PC-9 (cell line): ENCODE measurements around the gene ESPNL. TPM values are rescaled to one million over a fixed set of nuclear protein-coding genes. Genes with fewer than 3 reads are reported as not detected.

ENCODE experiments used
- BruUV-seq: library from RNA; stranded (reverse); fragments of 400-500 nt; replicated peaks from 2 replicates; lab custom pipeline; 2021; lab: Mats Ljungman, UMichigan
- CTCF ChIA-PET: fragments of 300-600 bp; sonication (Branson Sonifier 250); formaldehyde crosslinking; loops from one replicate; lab custom pipeline; 2022; ENCODE audit warnings: antibody characterized with exemption; lab: Charles Lee
- POLR2A ChIA-PET: fragments of 300-600 bp; sonication (Branson Sonifier 250); formaldehyde crosslinking; loops from one replicate; lab custom pipeline; 2022; ENCODE audit warnings: antibody characterized with exemption; ENCODE audit not compliant: unreplicated experiment; lab: Charles Lee
- DNase-seq, 2 experiments: peaks; one replicate each; pipeline versions ENCODE4 v3.0.0 to v3.0.0-alpha.2; 2015 to 2022; ENCODE audit warnings: mixed read lengths in 1 of 2
- H2AFZ ChIP-seq: fragments of 200-600 bp; sonication (generic); 2 replicates; pipeline ENCODE4 v1.8.1; 2017; ENCODE audit warnings: antibody characterized with exemption
- H3F3A ChIP-seq: fragments of 200-600 bp; sonication (generic); 2 replicates; pipeline ENCODE4 v1.8.1; 2017; ENCODE audit warnings: antibody characterized with exemption, mild to moderate bottlenecking, low read depth; ENCODE audit not compliant: insufficient read depth
- H3K27ac ChIP-seq: fragments of 200-600 bp; sonication (generic); 2 replicates; pipeline ENCODE4 v1.6.1; 2016; ENCODE audit warnings: mixed run types
- H3K27me3 ChIP-seq: fragments of 200-600 bp; sonication (generic); 2 replicates; pipeline ENCODE4 v1.6.1; 2016; ENCODE audit warnings: low read depth, mixed run types; ENCODE audit not compliant: insufficient read depth
- H3K36me3 ChIP-seq: fragments of 200-600 bp; sonication (generic); 2 replicates; pipeline ENCODE4 v1.6.1; 2016; ENCODE audit warnings: low read depth, mixed run types
- H3K4me1 ChIP-seq: fragments of 200-600 bp; sonication (generic); replicated peaks from 2 replicates; pipeline ENCODE4 v1.6.1; 2016; ENCODE audit warnings: mixed run types; ENCODE audit not compliant: insufficient read depth
- H3K4me2 ChIP-seq: fragments of 200-600 bp; sonication (generic); 2 replicates; pipeline ENCODE4 v1.6.1; 2017; ENCODE audit warnings: mixed run types
- H3K4me3 ChIP-seq: fragments of 200-600 bp; sonication (generic); 2 replicates; pipeline ENCODE4 v1.6.1; 2016; ENCODE audit warnings: mixed run types
- H3K79me2 ChIP-seq: fragments of 200-600 bp; sonication (generic); 2 replicates; pipeline ENCODE4 v1.6.1; 2017; ENCODE audit warnings: low read depth, mixed run types
- H3K9me2 ChIP-seq: fragments of 200-600 bp; sonication (generic); 2 replicates; pipeline ENCODE4 v1.8.1; 2017; ENCODE audit warnings: mild to moderate bottlenecking; ENCODE audit not compliant: insufficient read depth
- H3K9me3 ChIP-seq: fragments of 200-600 bp; sonication (generic); 2 replicates; pipeline ENCODE4 v1.8.1; 2016; ENCODE audit warnings: low read depth; ENCODE audit not compliant: insufficient read depth
- H4K20me1 ChIP-seq: fragments of 200-600 bp; sonication (generic); 2 replicates; pipeline ENCODE4 v1.8.1; 2017; ENCODE audit not compliant: insufficient read depth
- EZH2 ChIP-seq: fragments of 200-600 bp; sonication (generic); IDR thresholded peaks from 2 replicates; pipeline ENCODE4 v1.8.0; 2017; ENCODE audit warnings: antibody characterized with exemption, low read depth
- intact Hi-C: fragments of 100-400 bp; cut with micrococcal nuclease; formaldehyde crosslinking; loops from one replicate; pipeline ENCODE4 v1.10.0; 2022; ENCODE audit not compliant: unreplicated experiment
- total RNA-seq: library from RNA; stranded (reverse); gene quantifications from 2 replicates; pipeline ENCODE4 v1.2.3, GENCODE V29; 2021
- TF ChIP-seq, protein P1 (sequence below): fragments of 200-600 bp; sonication (generic); conservative IDR thresholded peaks from 2 replicates; pipeline ENCODE4 v1.6.1; 2017; ENCODE audit warnings: mixed run types, antibody characterized with exemption, mild to moderate bottlenecking, moderate library complexity

Gene ESPNL
- total RNA-seq, 1 experiment from 2014 or later: 1.1 TPM

DNA sequence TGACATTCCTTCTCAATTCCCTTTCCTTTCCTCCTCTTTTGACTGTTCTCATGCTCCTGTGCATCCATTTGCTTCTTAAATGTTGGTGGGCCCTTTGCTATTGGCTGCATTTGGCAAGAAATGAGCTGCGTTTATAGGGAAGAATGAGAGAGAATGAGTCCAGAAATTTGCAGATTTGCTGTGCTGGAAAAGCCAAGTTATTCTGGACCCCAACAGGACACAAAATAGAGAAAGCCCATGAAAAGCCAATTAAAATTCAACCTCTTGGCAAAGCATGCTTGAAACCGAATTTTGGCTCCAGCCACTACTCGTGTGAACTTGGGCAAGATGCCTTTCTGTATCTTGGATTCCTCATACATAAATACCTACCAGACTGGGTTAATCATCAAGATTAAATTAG lies 40.6 kb upstream of the ESPNL start:
- TF ChIP-seq EZH2: no peak
- TF ChIP-seq, protein P1, sequence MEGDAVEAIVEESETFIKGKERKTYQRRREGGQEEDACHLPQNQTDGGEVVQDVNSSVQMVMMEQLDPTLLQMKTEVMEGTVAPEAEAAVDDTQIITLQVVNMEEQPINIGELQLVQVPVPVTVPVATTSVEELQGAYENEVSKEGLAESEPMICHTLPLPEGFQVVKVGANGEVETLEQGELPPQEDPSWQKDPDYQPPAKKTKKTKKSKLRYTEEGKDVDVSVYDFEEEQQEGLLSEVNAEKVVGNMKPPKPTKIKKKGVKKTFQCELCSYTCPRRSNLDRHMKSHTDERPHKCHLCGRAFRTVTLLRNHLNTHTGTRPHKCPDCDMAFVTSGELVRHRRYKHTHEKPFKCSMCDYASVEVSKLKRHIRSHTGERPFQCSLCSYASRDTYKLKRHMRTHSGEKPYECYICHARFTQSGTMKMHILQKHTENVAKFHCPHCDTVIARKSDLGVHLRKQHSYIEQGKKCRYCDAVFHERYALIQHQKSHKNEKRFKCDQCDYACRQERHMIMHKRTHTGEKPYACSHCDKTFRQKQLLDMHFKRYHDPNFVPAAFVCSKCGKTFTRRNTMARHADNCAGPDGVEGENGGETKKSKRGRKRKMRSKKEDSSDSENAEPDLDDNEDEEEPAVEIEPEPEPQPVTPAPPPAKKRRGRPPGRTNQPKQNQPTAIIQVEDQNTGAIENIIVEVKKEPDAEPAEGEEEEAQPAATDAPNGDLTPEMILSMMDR: no peak
- Histone ChIP-seq H3F3A (peaks cover 46% of the 10 kb centered on the region; the same call in 1 of the 2 replicates), H3K4me3 (peak overlapping the region; percentile 98), H2AFZ (peak overlapping the region; percentile 98; the same call in 1 of the 2 replicates), H3K27me3 (no peaks in the 10 kb centered on the region), H3K27ac (no peak overlapping the region), H3K36me3 (no peaks in the 10 kb centered on the region), H3K9me3 (no peaks in the 10 kb centered on the region), H3K4me1 (peaks cover 17% of the 10 kb centered on the region), H3K4me2 (peak overlapping the region; percentile 92), H3K79me2 (peaks cover 28% of the 10 kb centered on the region), H3K9me2 (peaks cover 4% of the 10 kb centered on the region; the same call in 1 of the 2 replicates), H4K20me1 (no peaks in the 10 kb centered on the region)
- DNase-seq: no peak
- ChIA-PET POLR2A (no interaction called here), CTCF (no interaction called here)
- BruUV-seq: TSS peak; percentile 72
- intact Hi-C loops: no loop called here

DNA sequence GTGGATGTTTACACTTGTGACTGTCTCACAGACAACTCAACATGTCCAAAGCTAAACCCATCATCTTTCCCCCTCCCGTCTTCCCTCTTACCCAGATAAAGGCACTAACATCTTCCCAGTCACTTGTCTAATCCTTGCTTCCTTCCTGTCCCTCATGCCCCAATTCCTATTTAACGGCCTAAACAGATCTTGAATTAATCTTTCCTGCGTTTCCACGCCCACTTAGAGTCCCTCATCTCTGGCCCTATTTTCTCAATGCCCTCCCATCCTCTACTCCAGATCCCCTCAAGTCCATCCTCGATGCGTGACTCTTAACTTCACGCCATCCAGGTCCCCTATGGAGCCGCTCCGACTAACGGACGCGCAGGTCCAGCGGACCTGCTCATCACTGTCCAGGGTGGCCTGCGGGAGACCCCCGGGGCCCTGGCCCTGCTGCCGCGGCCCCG lies 40.0 kb upstream of the ESPNL start:
- ChIA-PET CTCF (interaction anchor here (0.5 to 1.0 kb wide), 2 partner anchors 38 to 364 kb away, joined by 3 to 10 read pairs; no protein-coding TSS in a partner anchor), POLR2A (interaction anchor here (0.5 to 0.7 kb wide), 2 partner anchors 129 to 187 kb away, joined by 5 read pairs; no protein-coding TSS in a partner anchor)
- H3F3A ChIP-seq: peaks cover 46% of the 10 kb centered on the region; the same call in 1 of the 2 replicates
- peak overlapping the region; percentile 98 for H3K4me3 ChIP-seq
- peaks cover 4% of the 10 kb centered on the region; the same call in 1 of the 2 replicates for H3K9me2 ChIP-seq
- TF ChIP-seq, protein P1: no peak; the same call in 1 of the 2 replicates
- TF ChIP-seq EZH2: no peak
- H3K79me2 ChIP-seq: peaks cover 28% of the 10 kb centered on the region
- peaks cover 17% of the 10 kb centered on the region for H3K4me1 ChIP-seq
- BruUV-seq: no TSS peak
- no peaks in the 10 kb centered on the region for H3K27me3 ChIP-seq
- H2AFZ ChIP-seq: peak overlapping the region; percentile 98
- H4K20me1 ChIP-seq: no peaks in the 10 kb centered on the region
- no peak for DNase-seq
- H3K36me3 ChIP-seq: peaks cover 4% of the 10 kb centered on the region; the same call in 1 of the 2 replicates
- H3K4me2 ChIP-seq: peak overlapping the region; percentile 92
- peak overlapping the region; percentile 67 for H3K27ac ChIP-seq
- intact Hi-C loops: loop anchor here (2.0 to 10.0 kb wide), 3 partner anchors 93 to 201 kb away; partner anchors contain the start of genes RAMP1 and UBE2F
- no peaks in the 10 kb centered on the region for H3K9me3 ChIP-seq

DNA sequence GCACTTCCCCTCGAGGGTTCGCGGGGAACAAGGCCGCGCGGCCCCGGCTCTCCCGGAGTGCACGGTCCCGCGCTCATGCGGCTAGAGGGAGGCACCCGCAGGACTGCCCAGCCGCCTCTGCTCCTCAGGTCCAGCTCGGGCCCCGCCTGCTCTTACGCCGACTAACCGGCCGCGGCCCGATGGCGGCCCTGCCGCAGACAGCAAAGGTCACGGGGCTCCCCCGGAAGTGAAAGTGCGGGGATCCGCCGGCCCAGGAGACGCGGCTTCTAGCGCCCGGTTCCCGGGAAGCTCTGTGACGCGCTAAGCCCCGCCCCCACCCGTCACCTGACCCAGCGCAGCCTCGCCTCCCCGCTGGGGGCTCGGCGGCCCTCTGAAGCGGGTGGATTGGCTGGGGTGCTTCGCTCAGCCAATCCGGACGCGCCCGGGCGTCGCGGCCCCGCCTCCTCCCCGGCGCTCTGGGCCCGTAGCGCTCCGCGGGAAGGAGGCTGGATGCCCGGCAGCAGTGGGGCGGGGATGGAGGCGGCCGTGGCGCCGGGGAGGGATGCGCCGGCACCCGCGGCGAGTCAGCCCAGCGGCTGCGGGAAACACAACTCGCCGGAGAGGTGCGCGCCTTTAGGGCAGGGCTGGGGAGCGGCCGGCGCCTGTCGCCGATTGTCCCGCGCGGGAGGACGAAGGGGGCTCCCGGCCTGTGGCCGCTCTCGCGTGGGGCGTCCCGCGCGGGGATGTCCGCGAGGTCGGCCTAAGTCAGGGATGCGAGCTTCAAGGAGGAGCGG lies 39.4 kb upstream of the ESPNL start, which contains the start of gene SCLY:
Gene SCLY, plus strand, starts transcription at position 460 of the 773 bp plus-strand sequence. Its CDS starts 54 bp downstream, at position 514.
- Histone ChIP-seq H3K4me2 (peak within 1 kb of the TSS; percentile 98), H3K4me1 (peaks cover 17% of the 10 kb centered on the region), H3K9me2 (peaks cover 4% of the 10 kb centered on the region; the same call in 1 of the 2 replicates), H2AFZ (peak within 1 kb of the TSS; percentile 98), H3K4me3 (peak within 1 kb of the TSS; percentile 98), H3K27me3 (no peaks in the 10 kb centered on the region), H3K79me2 (peaks cover 28% of the 10 kb centered on the region), H3K36me3 (peaks cover 6% of the 10 kb centered on the region; the same call in 1 of the 2 replicates), H4K20me1 (no peaks in the 10 kb centered on the region), H3F3A (peaks cover 46% of the 10 kb centered on the region; the same call in 1 of the 2 replicates), H3K27ac (peak within 1 kb of the TSS; percentile 67), H3K9me3 (no peaks in the 10 kb centered on the region)
- ChIA-PET POLR2A (interaction anchor here (0.5 to 0.7 kb wide), 5 partner anchors 128 to 507 kb away, joined by 3 to 7 read pairs (median 5); no protein-coding TSS in a partner anchor), CTCF (interaction anchor here (0.5 to 1.0 kb wide), 3 partner anchors 38 to 365 kb away, joined by 3 to 10 read pairs (median 5); no protein-coding TSS in a partner anchor)
- TF ChIP-seq, protein P1: no peak; the same call in 1 of the 2 replicates
- TF ChIP-seq EZH2: no peak
- no TSS peak for BruUV-seq
- peak; percentile 95 to 99 for DNase-seq
- intact Hi-C loops: loop anchor here (2.0 to 10.0 kb wide), 3 partner anchors 94 to 202 kb away; partner anchors contain the start of genes RAMP1 and UBE2F
